Measurements from ENCODE around the gene SENP1.
A peak's percentile ranks its signal among the peaks of the same experiment; 100 is the strongest.

Gene SENP1

DNA sequence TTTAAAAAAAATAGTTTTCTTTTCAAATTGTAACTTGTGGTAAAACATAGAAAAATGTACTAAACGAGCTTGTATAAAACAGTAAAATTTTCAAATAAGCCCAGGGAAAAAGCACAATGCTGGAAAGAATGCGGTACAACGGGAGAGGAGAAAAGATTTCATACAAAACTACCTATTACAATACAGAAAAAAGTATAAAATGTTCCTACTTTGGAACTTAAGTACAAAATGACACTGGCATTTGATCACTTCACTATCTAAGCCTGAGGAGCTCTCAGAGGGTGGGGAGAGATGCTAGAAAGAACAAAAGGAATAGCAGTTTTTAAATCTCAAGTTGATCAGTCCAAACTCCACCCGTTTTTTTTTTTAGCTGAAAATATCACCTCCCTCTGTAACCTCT, 62.1 kb downstream of the SENP1 start:
- H3K4me1 Mint-ChIP-seq (ENCODE audit: low read depth): peaks cover 2% of the 10 kb centered on the region
- H3K9me3 Mint-ChIP-seq: no peaks in the 10 kb centered on the region
- peaks cover 35% of the 10 kb centered on the region for H3K36me3 Mint-ChIP-seq (ENCODE audit: low read depth)
- H3K4me3 Mint-ChIP-seq: no peak overlapping the region
- no peaks in the 10 kb centered on the region for H3K27me3 Mint-ChIP-seq (ENCODE audit: low read depth)
- H3K27ac Mint-ChIP-seq: no peak overlapping the region

GRCh38 chr12:48041591-48042423, 64.1 kb downstream of the SENP1 start:
- no peak overlapping the region for H3K4me3 Mint-ChIP-seq
- H3K27me3 Mint-ChIP-seq (ENCODE audit: low read depth): no peaks in the 10 kb centered on the region
- H3K4me1 Mint-ChIP-seq (ENCODE audit: low read depth): peaks cover 6% of the 10 kb centered on the region
- H3K27ac Mint-ChIP-seq: no peak overlapping the region
- H3K9me3 Mint-ChIP-seq: no peaks in the 10 kb centered on the region
- peaks cover 22% of the 10 kb centered on the region for H3K36me3 Mint-ChIP-seq (ENCODE audit: low read depth)

DNA sequence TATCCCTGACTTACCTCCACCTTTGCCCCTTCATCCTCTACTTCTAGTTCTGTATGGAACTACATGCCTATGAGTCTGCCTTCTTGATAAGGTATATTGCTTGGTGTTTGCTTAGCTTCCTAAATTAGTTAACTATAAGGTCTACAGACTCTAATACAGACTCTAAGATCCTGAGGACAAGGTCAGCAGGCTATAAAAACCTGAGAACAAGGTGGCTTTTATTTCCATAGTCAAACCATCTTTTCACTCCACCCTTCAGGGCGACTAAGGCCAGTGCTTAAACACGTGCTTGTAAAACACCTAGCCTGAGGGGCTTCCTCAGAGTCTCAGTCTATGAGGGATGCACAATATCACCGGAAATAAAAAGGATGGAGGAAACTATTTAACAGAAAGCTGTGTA, 65.5 kb downstream of the SENP1 start:
- peaks cover 6% of the 10 kb centered on the region for H3K4me1 Mint-ChIP-seq (ENCODE audit: low read depth)
- H3K36me3 Mint-ChIP-seq (ENCODE audit: low read depth): peaks cover 7% of the 10 kb centered on the region
- no peaks in the 10 kb centered on the region for H3K27me3 Mint-ChIP-seq (ENCODE audit: low read depth)
- no peak overlapping the region for H3K27ac Mint-ChIP-seq
- H3K4me3 Mint-ChIP-seq: no peak overlapping the region
- no peaks in the 10 kb centered on the region for H3K9me3 Mint-ChIP-seq

DNA sequence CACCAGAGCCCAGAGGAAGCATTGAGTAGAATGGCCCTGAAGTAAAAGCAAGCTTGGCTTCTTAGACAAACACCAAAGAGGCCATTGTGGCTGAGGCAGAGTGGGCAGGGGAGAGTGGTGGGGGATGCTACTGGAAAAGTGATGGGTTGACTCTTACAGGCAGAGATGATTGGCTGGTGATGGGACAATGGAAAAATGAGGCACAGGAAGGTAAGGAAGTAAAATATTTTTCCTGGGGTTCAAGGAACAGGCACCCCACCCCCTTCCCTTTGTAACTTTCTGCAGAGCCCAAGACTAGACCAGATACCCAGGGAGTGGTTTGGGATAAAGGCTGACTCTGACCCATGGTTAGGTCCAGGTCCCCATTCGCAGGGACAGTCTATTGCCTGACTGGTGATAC, 66.7 kb downstream of the SENP1 start:
- Mint-ChIP-seq H3K9me3 (no peaks in the 10 kb centered on the region), H3K27me3 (ENCODE audit: low read depth) (no peaks in the 10 kb centered on the region), H3K4me1 (ENCODE audit: low read depth) (peaks cover 6% of the 10 kb centered on the region), H3K4me3 (no peak overlapping the region), H3K36me3 (ENCODE audit: low read depth) (peaks cover 6% of the 10 kb centered on the region), H3K27ac (no peak overlapping the region)

GRCh38 chr12:48038085-48038484, 67.8 kb downstream of the SENP1 start:
- Mint-ChIP-seq H3K36me3 (ENCODE audit: low read depth) (peaks cover 2% of the 10 kb centered on the region), H3K4me3 (no peak overlapping the region), H3K4me1 (ENCODE audit: low read depth) (peaks cover 5% of the 10 kb centered on the region), H3K27ac (no peak overlapping the region), H3K9me3 (no peaks in the 10 kb centered on the region), H3K27me3 (ENCODE audit: low read depth) (no peaks in the 10 kb centered on the region)

GRCh38 chr12:48037267-48037915, 68.5 kb downstream of the SENP1 start:
- no peaks in the 10 kb centered on the region for H3K36me3 Mint-ChIP-seq (ENCODE audit: low read depth)
- H3K27ac Mint-ChIP-seq: peak overlapping the region; percentile 38
- H3K4me1 Mint-ChIP-seq (ENCODE audit: low read depth): peaks cover 5% of the 10 kb centered on the region
- H3K27me3 Mint-ChIP-seq (ENCODE audit: low read depth): no peaks in the 10 kb centered on the region
- H3K9me3 Mint-ChIP-seq: no peaks in the 10 kb centered on the region
- no peak overlapping the region for H3K4me3 Mint-ChIP-seq

GRCh38 chr12:48036818-48037217, 69.1 kb downstream of the SENP1 start:
- Mint-ChIP-seq H3K4me1 (ENCODE audit: low read depth) (peaks cover 5% of the 10 kb centered on the region), H3K27ac (no peak overlapping the region), H3K4me3 (no peak overlapping the region), H3K36me3 (ENCODE audit: low read depth) (no peaks in the 10 kb centered on the region), H3K9me3 (no peaks in the 10 kb centered on the region), H3K27me3 (ENCODE audit: low read depth) (no peaks in the 10 kb centered on the region)

DNA sequence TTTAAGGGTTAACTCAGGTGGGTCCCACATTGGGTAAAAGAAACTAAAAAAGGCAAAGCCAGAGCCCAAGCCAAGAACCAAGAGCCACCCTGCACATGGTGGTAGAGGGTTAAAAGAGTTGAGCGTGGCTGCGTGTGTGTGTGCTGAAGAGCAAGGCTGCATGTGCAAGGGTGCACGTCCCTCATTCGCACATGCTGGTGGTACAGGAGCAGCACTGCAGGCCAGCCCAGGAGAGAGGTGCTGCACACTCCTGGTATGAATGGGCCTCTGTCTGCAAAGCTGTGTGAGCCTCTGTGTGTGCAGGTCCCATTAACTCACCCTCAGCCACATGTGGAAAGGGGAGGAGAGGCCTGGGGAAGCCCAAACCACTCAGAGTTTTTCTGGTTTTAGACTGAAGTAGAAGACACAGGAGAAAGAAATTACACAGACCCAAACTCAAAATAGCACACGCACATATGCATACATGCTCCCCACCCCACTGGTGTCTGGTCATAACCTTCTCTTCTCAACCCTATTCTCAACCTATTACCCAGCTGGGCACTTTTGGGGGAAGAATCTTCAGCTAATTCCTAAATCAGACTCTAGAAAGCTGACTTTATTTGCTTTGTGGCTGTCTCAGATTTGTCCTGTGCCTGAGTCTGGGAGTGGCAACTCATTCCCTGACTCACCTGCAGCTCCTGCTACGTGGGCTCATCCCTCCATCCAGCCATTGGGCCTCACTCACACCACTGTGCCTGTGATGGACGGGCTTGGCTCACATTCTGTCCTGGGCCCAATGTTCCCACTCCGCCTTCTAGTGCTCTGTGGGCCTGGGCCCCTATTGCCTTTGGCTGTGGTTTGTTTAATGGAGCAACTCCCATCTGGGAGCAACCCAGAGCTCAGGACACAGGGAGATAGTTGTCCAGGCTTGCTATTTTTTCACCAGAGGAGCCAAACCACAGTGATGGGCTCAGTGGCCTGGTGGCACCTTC, 70.8 kb downstream of the SENP1 start:
- Mint-ChIP-seq H3K27me3 (ENCODE audit: low read depth) (no peaks in the 10 kb centered on the region), H3K9me3 (no peaks in the 10 kb centered on the region), H3K27ac (no peak overlapping the region), H3K4me1 (ENCODE audit: low read depth) (peaks cover 5% of the 10 kb centered on the region), H3K4me3 (no peak overlapping the region), H3K36me3 (ENCODE audit: low read depth) (no peaks in the 10 kb centered on the region)

DNA sequence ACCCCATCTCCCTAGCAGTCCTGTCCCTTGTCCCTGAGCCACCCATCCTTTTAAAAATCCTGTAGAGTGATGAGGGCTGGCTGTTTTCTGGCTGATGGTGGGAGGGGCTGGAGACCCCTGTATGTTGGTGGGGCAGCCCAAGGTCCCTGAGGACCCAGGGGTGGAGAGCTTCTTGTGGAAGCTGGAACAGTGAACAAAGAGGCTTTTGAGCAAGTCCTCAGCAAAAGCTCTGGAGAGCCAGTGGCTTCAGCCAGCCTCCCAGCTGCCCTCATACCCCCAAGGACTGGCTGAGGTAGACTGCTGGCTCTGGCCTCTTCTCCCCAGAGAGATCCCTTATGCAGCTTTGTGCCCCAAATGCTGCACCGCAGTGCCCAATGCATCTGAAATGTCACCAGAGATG, 72.4 kb downstream of the SENP1 start:
- Mint-ChIP-seq H3K4me1 (ENCODE audit: low read depth) (peaks cover 5% of the 10 kb centered on the region), H3K27me3 (ENCODE audit: low read depth) (no peaks in the 10 kb centered on the region), H3K27ac (no peak overlapping the region), H3K4me3 (no peak overlapping the region), H3K9me3 (no peaks in the 10 kb centered on the region), H3K36me3 (ENCODE audit: low read depth) (no peaks in the 10 kb centered on the region)

GRCh38 chr12:48032597-48032996, 73.3 kb downstream of the SENP1 start:
- no peaks in the 10 kb centered on the region for H3K9me3 Mint-ChIP-seq
- H3K4me3 Mint-ChIP-seq: no peak overlapping the region
- H3K27me3 Mint-ChIP-seq (ENCODE audit: low read depth): no peaks in the 10 kb centered on the region

DNA sequence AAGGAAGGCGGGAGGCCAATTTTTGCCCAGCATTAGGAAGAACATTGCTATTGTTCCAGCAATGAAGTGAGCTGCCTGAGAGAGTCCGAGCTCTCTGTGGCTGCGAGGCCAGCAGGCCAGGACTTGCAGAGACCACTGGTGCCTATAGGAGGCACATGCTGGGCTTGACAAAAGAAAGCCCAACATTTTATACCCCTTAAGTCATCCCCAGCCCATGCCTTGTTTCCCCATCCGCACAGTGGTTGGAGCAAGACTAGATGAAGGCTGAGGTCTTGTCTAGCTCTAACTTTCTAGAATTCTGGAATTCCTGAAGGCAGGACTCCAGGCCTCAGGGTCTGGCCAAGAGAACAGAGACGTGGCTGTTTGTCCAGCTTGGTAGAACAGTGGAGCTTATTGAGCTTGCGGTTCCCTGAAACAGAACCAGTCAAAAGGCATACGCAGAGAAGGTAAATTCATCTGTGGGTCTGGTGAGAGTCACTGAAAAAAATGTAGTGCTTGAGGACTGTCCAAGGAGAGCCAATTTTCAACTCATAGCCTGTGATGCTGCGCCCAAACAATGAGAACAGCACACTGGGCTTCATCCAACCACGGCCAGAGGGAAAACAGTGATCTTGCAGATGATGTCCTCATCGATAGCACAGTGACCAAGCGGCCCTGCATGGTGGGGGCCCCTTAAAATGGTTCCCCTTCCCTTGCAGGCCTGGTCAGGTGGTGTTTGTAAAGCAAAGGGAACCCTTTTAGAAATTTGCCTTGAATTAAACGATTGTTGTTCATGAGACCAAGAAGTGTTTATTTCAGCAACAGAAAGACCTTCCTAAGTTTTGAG, 74.5 kb downstream of the SENP1 start:
- no peaks in the 10 kb centered on the region for H3K9me3 Mint-ChIP-seq
- no peak overlapping the region for H3K27ac Mint-ChIP-seq

More at GRCh38 chr12:48032597-48032996, 73.3 kb downstream of the SENP1 start:
- Mint-ChIP-seq H3K4me1 (ENCODE audit: low read depth) (no peaks in the 10 kb centered on the region), H3K27ac (no peak overlapping the region), H3K36me3 (ENCODE audit: low read depth) (no peaks in the 10 kb centered on the region)

GRCh38 chr12:48030173-48030650, 75.7 kb downstream of the SENP1 start:
- H3K27ac Mint-ChIP-seq: no peak overlapping the region
- no peak overlapping the region for H3K4me3 Mint-ChIP-seq
- no peaks in the 10 kb centered on the region for H3K4me1 Mint-ChIP-seq (ENCODE audit: low read depth)
- H3K27me3 Mint-ChIP-seq (ENCODE audit: low read depth): peaks cover 5% of the 10 kb centered on the region
- H3K9me3 Mint-ChIP-seq: no peaks in the 10 kb centered on the region
- no peaks in the 10 kb centered on the region for H3K36me3 Mint-ChIP-seq (ENCODE audit: low read depth)

More for the DNA sequence above, 74.5 kb downstream of the SENP1 start:
- H3K27me3 Mint-ChIP-seq (ENCODE audit: low read depth): peaks cover 3% of the 10 kb centered on the region
- no peak overlapping the region for H3K4me3 Mint-ChIP-seq
- no peaks in the 10 kb centered on the region for H3K36me3 Mint-ChIP-seq (ENCODE audit: low read depth)
- no peaks in the 10 kb centered on the region for H3K4me1 Mint-ChIP-seq (ENCODE audit: low read depth)

- Mint-ChIP-seq H3K27me3 (ENCODE audit: low read depth) (peaks cover 10% of the 10 kb centered on the region), H3K9me3 (no peaks in the 10 kb centered on the region), H3K27ac (no peak overlapping the region), H3K4me3 (no peak overlapping the region), H3K4me1 (ENCODE audit: low read depth) (no peaks in the 10 kb centered on the region), H3K36me3 (ENCODE audit: low read depth) (no peaks in the 10 kb centered on the region)
Observed at GRCh38 chr12:48029491-48030172, 76.2 kb downstream of the SENP1 start.

Data from T-helper 1 cell treated with Interleukin-12 subunit alpha and Interleukin-12 subunit beta and Interleukin-4 antibody, amounts not matched to agents 30 μg/mL and 1 μg/mL, for 36 hours (primary cell).